Measurements from ENCODE around the gene MACROD2. TPM values are rescaled to one million over a fixed set of nuclear protein-coding genes. Genes with fewer than 3 reads are reported as not detected.

Gene MACROD2
- total RNA-seq, 1 donor from 2014 or later = 2.4 TPM

GRCh38 chr20:15072316-15072715 is 1077.0 kb downstream of the MACROD2 start:
- no peaks in the 10 kb centered on the region for H3K4me1 Mint-ChIP-seq (ENCODE audit: low read depth, unreplicated experiment)
- no peaks in the 10 kb centered on the region for H3K27me3 ChIP-seq (ENCODE audit: insufficient read depth, low read length)
- no peaks in the 10 kb centered on the region for H3K4me1 ChIP-seq (ENCODE audit: insufficient read depth, low read length)
- H3K27ac Mint-ChIP-seq (ENCODE audit: unreplicated experiment) = no peak overlapping the region
- no peak overlapping the region for H3K4me3 ChIP-seq (ENCODE audit: insufficient read depth, low read depth, low read length)
- peaks cover 2% of the 10 kb centered on the region for H3K36me3 Mint-ChIP-seq (ENCODE audit: low read depth, unreplicated experiment)
- H3K79me2 ChIP-seq (ENCODE audit: insufficient read depth, low read length) = no peaks in the 10 kb centered on the region
- H3K4me3 Mint-ChIP-seq (ENCODE audit: unreplicated experiment) = no peak overlapping the region
- H3K4me2 ChIP-seq (ENCODE audit: low read length) = no peak overlapping the region
- H3K9me3 ChIP-seq (ENCODE audit: insufficient read depth, low read depth, low read length) = no peaks in the 10 kb centered on the region
- no peak overlapping the region for H2AFZ ChIP-seq (ENCODE audit: low read depth, low read length)
- FAIRE-seq (no peak), DNase-seq (ENCODE audit: low read depth) (no peak)
- no peaks in the 10 kb centered on the region for H3K27me3 Mint-ChIP-seq (ENCODE audit: low read depth, unreplicated experiment)
- H3K9me3 Mint-ChIP-seq (ENCODE audit: unreplicated experiment) = no peaks in the 10 kb centered on the region
- TF ChIP-seq CTCF (IDR thresholded peaks at IDR 0.05; ENCODE audit: insufficient read depth, low read depth, low read length) (no peak), EZH2 (IDR thresholded peaks at IDR 0.05; ENCODE audit: insufficient read depth, low read length) (no peak)
- H3K9ac ChIP-seq (ENCODE audit: low read length) = no peak overlapping the region
- no peaks in the 10 kb centered on the region for H4K20me1 ChIP-seq (ENCODE audit: insufficient read depth, low read length)
- H3K36me3 ChIP-seq (ENCODE audit: insufficient read depth, low read length) = no peaks in the 10 kb centered on the region
- H3K27ac ChIP-seq (ENCODE audit: low read depth, low read length) = no peak overlapping the region

GRCh38 chr20:15075586-15075985 is 1080.3 kb downstream of the MACROD2 start:
- Mint-ChIP-seq H3K4me1 (ENCODE audit: low read depth, unreplicated experiment) (no peaks in the 10 kb centered on the region), H3K36me3 (ENCODE audit: low read depth, unreplicated experiment) (no peaks in the 10 kb centered on the region), H3K27me3 (ENCODE audit: low read depth, unreplicated experiment) (no peaks in the 10 kb centered on the region), H3K4me3 (ENCODE audit: unreplicated experiment) (no peak overlapping the region), H3K27ac (ENCODE audit: unreplicated experiment) (no peak overlapping the region), H3K9me3 (ENCODE audit: unreplicated experiment) (no peaks in the 10 kb centered on the region)
- Histone ChIP-seq H3K79me2 (ENCODE audit: insufficient read depth, low read length) (no peaks in the 10 kb centered on the region), H4K20me1 (ENCODE audit: insufficient read depth, low read length) (no peaks in the 10 kb centered on the region), H3K4me2 (ENCODE audit: low read length) (no peak overlapping the region), H3K27ac (ENCODE audit: low read depth, low read length) (no peak overlapping the region), H3K27me3 (ENCODE audit: insufficient read depth, low read length) (no peaks in the 10 kb centered on the region), H2AFZ (ENCODE audit: low read depth, low read length) (no peak overlapping the region), H3K4me1 (ENCODE audit: insufficient read depth, low read length) (no peaks in the 10 kb centered on the region), H3K9me3 (ENCODE audit: insufficient read depth, low read depth, low read length) (no peaks in the 10 kb centered on the region), H3K9ac (ENCODE audit: low read length) (no peak overlapping the region), H3K4me3 (ENCODE audit: insufficient read depth, low read depth, low read length) (no peak overlapping the region), H3K36me3 (ENCODE audit: insufficient read depth, low read length) (no peaks in the 10 kb centered on the region)
- FAIRE-seq (no peak), DNase-seq (ENCODE audit: low read depth) (no peak)
- TF ChIP-seq EZH2 (IDR thresholded peaks at IDR 0.05; ENCODE audit: insufficient read depth, low read length) = no peak
- no peak for TF ChIP-seq CTCF (IDR thresholded peaks at IDR 0.05; ENCODE audit: insufficient read depth, low read depth, low read length)

DNA sequence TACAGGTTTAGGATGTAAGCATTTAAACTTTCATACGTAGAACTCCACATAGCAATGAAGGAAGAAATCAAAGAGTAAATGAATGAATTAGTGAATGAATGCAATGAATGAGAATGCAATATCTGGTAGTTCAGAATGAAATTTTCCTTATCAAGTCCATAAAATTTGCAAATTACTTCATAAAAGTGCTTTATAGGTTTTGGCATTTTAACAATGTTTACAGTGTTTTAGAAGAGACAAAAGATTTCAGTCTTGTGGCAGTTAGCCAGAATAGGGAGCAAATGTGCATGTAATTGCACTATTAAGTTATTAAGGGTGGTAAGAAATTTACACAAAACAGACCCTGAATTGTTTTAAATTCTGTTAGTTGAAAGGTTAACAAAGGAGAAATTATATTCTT is 1081.5 kb downstream of the MACROD2 start:
- DNase-seq (ENCODE audit: low read depth) = no peak
- no peaks in the 10 kb centered on the region for H3K9me3 ChIP-seq (ENCODE audit: insufficient read depth, low read depth, low read length)
- TF ChIP-seq EZH2 (IDR thresholded peaks at IDR 0.05; ENCODE audit: insufficient read depth, low read length) = no peak
- TF ChIP-seq CTCF (IDR thresholded peaks at IDR 0.05; ENCODE audit: insufficient read depth, low read depth, low read length) = no peak
- H3K4me1 ChIP-seq (ENCODE audit: insufficient read depth, low read length) = no peaks in the 10 kb centered on the region
- H3K4me1 Mint-ChIP-seq (ENCODE audit: low read depth, unreplicated experiment) = no peaks in the 10 kb centered on the region
- no peaks in the 10 kb centered on the region for H4K20me1 ChIP-seq (ENCODE audit: insufficient read depth, low read length)
- no peak overlapping the region for H3K4me3 ChIP-seq (ENCODE audit: insufficient read depth, low read depth, low read length)
- no peak overlapping the region for H3K27ac ChIP-seq (ENCODE audit: low read depth, low read length)
- no peak overlapping the region for H3K4me3 Mint-ChIP-seq (ENCODE audit: unreplicated experiment)
- H3K36me3 Mint-ChIP-seq (ENCODE audit: low read depth, unreplicated experiment) = no peaks in the 10 kb centered on the region
- H3K4me2 ChIP-seq (ENCODE audit: low read length) = no peak overlapping the region
- no peaks in the 10 kb centered on the region for H3K27me3 ChIP-seq (ENCODE audit: insufficient read depth, low read length)
- FAIRE-seq = no peak
- no peak overlapping the region for H3K27ac Mint-ChIP-seq (ENCODE audit: unreplicated experiment)
- H3K36me3 ChIP-seq (ENCODE audit: insufficient read depth, low read length) = no peaks in the 10 kb centered on the region
- no peak overlapping the region for H3K9ac ChIP-seq (ENCODE audit: low read length)
- H3K9me3 Mint-ChIP-seq (ENCODE audit: unreplicated experiment) = no peaks in the 10 kb centered on the region
- H3K27me3 Mint-ChIP-seq (ENCODE audit: low read depth, unreplicated experiment) = no peaks in the 10 kb centered on the region
- no peak overlapping the region for H2AFZ ChIP-seq (ENCODE audit: low read depth, low read length)
- H3K79me2 ChIP-seq (ENCODE audit: insufficient read depth, low read length) = no peaks in the 10 kb centered on the region
